GM18526 (cell line): ENCODE data around the gene RAB36.

ENCODE experiments used
- POLR2A ChIP-seq: IDR thresholded peaks from 3 replicates; pipeline ENCODE4 v1.6.1; 2011; ENCODE audit not compliant: insufficient read length; ENCODE audit errors: extremely low read depth

Gene RAB36, protein sequence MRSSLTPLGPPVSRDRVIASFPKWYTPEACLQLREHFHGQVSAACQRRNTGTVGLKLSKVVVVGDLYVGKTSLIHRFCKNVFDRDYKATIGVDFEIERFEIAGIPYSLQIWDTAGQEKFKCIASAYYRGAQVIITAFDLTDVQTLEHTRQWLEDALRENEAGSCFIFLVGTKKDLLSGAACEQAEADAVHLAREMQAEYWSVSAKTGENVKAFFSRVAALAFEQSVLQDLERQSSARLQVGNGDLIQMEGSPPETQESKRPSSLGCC

DNA sequence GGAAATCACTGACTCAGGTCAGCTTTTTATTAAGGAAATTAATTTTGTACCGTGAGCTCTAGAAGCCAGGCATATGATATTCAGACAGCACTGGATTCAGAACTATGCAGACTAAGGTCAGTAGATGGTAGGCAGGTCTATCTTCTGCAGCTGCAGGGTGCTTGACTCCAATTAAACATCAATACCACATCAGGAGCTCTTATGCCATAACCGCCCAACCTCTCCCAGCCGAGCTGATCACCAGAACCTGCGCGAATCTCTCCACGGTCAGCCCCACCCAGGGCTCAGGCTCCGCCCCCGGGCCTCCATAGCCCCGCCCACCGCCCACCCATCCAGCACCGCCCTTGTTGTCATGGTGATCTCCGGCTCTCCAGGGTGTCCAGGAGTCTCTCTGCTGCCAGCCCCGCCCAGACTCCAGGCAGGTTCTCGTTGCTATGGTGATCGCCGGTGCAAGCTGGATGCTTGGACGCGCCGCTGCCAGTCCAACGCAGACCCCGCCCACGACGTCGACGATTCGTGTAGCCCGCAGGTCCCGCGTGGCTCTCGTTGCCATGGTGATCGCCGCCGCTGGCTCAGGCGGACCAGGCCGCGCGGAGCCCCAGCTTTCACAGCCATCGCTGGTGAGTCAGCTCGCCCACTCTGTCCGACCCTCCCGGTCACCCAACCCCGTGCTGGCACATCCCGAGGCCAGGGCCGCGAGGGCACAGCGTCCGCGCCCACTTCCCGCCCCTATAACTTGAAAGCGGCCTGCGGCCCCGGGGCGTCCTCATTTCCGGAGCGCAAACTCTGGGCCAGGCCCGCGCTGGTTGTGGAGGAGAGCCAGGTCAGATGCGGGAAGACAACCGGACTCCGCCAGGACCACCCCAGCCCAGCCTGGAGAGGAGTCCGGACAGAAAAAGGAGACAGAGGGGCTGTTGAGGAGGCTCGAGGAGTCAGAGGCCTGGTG lies at the start of gene RAB36:
Gene RAB36 (plus strand): TSS at position 546 of the 946 bp plus-strand sequence. CDS start 1,140 bp downstream, outside the sequence.
- no peak for TF ChIP-seq POLR2A

DNA sequence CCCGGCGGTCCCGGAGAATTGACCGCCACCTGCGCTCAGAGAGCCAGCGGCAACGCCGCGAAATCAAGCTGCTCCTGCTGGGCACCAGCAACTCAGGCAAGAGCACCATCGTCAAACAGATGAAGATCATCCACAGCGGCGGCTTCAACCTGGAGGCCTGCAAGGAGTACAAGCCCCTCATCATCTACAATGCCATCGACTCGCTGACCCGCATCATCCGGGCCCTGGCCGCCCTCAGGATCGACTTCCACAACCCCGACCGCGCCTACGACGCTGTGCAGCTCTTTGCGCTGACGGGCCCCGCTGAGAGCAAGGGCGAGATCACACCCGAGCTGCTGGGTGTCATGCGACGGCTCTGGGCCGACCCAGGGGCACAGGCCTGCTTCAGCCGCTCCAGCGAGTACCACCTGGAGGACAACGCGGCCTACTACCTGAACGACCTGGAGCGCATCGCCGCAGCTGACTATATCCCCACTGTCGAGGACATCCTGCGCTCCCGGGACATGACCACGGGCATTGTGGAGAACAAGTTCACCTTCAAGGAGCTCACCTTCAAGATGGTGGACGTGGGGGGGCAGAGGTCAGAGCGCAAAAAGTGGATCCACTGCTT lies 49.4 kb upstream of the RAB36 start:
- TF ChIP-seq POLR2A, result no peak

DNA sequence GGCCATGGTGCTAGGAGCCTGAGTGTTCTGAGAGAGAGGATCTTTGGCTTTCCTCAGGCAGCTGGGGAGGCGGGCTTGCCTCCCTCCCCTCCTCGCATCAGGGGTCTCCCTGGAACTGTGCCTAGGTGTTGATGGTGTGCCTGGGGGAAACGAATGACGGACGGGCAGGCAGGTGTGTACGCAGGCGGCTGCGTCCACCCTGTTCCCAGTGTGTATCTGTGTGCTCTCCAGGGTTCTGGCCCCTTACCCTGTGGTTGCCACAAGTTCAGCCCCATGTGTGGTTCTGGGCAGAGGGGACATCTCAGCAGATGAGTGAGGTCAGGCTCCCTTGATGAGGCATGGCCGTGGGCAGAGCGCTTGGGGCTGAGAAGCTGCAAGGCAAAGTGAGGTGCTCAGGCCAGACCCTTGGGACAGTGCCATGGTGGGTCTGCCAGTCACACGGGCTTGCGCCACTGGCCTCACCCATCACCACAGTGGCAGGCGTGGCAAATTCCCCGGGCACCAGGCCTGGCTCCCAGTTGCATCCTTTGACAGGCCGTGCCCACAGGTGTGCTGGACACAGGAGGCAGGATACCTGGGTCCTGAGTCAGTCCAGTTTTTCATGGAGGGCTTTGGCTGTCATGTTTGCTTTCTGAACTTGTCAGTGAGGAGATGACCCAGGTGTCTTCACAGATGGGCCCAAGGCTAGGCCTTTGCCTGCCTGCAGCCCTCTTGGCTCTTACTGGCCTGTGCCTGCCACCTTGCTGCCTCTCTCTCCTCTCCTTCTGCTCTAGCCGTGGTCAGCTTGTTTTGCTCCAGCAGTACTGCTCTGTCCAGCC lies 47.7 kb upstream of the RAB36 start:
- no peak for TF ChIP-seq POLR2A

DNA sequence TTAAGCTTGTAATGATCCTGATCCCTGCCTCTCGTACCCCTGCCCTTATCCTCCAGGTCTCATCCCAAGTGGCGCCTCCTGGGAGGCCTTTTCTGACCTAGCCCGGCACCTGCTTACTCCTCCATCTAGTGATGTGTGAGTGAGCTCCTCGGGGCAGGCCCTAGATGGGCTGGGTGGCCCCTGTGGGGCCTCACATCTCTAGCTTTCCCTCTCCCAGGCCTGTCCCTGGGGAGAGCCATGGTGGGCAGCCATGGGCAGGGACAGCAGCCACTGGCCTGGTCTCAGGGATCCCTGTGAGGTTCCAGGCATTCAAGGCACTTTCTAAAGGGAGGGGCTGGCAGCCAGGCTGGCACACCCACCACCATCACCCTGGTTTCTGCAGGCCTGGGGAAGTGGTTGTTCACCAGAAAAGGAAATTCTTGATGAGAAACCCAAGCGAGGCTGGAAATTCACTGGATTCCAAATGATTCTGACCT lies 47.0 kb upstream of the RAB36 start:
- no peak for TF ChIP-seq POLR2A

GRCh38 chr22:23098718-23099530 lies 46.4 kb upstream of the RAB36 start:
- no peak for TF ChIP-seq POLR2A

DNA sequence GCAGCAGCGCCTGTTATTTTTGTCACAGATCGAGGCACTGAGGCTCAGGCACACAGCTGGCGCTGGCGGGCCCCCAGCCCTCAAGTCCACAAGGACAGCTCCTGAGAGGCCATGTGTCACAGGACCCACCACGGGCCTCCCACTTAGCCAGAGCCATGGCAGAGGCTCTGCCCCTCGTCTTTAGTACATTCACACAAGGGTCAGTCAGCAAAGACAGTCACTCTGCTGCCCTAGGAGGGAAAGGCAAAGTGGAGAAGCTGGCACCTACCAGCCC lies 45.8 kb upstream of the RAB36 start:
- TF ChIP-seq POLR2A, result no peak

- TF ChIP-seq POLR2A, result no peak
Observed at GRCh38 chr22:23100124-23100801, 45.0 kb upstream of the RAB36 start.

- no peak for TF ChIP-seq POLR2A
Observed at GRCh38 chr22:23101524-23101923, 43.8 kb upstream of the RAB36 start.

- no peak for TF ChIP-seq POLR2A
Observed at GRCh38 chr22:23102002-23102655, 43.1 kb upstream of the RAB36 start.

DNA sequence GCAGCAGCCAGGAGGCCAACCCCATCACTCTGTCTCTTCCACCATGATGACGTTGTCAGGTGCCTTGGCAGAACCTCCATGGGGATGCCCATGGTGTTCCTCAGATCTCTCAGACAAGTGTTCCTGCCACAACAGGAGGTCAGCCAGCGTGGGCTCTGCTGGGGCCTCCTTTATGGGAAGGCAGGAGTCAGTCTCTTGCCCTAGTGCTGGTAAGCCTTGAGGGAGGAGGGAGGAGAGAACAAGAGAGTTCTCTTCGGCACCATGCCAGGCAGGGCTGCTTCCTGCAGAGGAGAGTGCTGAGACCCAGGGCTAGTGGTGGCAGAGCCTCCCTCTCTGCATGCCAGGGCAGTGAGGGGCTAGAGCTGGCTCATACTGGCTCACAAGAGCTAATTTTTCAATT lies 42.5 kb upstream of the RAB36 start:
- no peak for TF ChIP-seq POLR2A

DNA sequence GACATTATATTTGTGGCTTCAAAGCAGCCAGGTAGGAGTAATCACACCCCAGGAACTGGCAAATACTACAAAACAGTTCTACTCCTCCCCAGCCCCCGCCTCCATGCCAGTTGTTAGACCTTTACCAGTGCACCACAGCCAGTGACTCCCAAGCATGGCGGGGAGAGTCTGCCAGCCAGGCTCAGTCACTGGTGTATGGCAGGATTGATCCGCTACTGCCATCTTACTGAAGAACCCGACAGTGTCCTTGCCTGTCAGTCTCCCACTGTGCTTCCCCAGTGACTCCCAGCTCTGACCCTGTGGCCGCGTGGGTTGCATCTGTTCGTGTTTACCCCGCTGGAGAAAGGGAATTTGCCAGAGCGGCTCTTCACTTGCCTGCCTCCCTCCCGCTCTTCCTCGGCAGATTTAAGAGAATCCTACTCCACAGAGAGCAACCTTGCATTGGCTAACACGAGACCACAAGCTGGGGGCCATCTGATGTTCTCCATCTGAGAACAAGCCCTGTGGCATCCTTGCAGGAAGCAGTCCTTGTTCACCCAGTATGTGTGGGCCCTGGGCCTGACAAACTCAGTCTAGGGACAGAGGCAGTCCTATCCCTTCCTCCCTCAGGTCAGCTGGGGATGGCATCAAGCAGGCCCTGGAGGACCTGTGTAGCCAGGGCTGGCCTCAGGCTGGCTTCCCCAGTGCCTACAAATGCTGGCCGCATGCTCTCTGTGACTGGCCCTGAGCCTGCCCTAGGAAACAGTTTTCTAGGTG lies 41.9 kb upstream of the RAB36 start:
- no peak for TF ChIP-seq POLR2A

GRCh38 chr22:23104187-23104971 lies 40.9 kb upstream of the RAB36 start:
- TF ChIP-seq POLR2A, result no peak
